Hematopoietic multipotent progenitor cell treated with erythropoietin and hydrocortisone succinate and interleukin-3 and kit ligand, for 6 days (in vitro differentiated cells): ENCODE data around the gene MELK.
A peak's percentile ranks its signal among the peaks of the same experiment; 100 is the strongest.

Source experiments
- DNase-seq: peaks from one replicate; pipeline ENCODE4 v3.0.0-alpha.2; 2015

The MELK gene

DNA sequence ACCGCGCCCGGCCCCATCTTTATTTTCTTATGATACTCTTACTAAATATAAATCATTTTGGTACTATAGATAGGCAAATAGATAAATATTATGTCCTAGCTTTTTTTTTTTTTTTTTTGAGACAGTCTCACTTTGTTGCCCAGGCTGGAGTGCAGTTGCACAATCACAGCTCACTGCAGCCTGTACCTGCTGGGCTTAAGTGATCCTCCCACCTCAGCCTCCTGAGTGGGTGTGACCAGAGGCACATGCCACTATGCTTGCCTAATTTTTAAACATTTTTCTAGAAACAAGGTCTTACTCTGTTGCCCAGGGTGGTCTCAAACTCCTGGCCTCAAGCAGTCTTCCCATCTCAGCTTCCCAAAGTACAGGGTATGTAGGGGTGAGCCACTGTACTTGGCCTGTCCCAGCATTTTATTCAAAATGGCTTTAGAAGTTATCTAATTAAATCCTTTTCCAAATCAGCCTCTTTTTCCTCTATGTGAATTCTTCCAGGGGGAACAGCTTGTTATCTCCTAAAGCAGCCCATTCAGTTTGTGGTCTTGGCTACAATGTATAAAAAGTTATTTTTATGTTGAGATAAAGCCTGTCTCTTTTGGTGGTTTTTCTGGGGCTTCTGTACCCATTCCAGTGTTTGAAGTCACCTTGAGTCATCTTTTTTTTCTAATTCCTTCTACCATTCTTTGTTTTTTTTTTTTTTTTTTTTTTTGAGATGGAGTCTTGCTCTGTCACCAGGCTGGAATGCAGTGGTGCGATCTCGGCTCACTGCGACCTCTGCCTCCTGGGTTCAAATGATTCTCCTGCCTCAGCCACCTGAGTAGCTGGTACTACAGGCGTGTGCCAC lies 12.1 kb downstream of the MELK start:
- peak; percentile 79 for DNase-seq

DNA sequence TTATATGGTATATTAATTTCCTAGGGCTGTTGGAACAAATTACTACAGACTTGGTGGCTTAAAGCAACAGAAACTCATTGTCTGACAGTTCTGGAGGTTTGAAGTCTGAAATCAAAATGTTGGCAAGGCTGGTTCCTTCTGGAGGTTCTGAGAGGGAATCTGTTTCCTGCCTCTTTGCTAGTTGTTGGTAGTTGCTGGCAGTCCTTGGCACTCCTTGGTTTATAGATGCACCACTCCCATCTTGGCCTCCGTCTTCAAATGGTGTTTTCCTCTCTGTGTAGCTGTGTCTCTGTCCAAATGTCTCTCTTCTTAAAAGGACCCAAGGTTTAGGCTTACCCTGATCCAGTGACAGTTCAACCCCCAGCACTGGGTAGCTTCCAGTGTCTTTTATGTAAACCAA lies 17.5 kb downstream of the MELK start:
- no peak for DNase-seq

DNA sequence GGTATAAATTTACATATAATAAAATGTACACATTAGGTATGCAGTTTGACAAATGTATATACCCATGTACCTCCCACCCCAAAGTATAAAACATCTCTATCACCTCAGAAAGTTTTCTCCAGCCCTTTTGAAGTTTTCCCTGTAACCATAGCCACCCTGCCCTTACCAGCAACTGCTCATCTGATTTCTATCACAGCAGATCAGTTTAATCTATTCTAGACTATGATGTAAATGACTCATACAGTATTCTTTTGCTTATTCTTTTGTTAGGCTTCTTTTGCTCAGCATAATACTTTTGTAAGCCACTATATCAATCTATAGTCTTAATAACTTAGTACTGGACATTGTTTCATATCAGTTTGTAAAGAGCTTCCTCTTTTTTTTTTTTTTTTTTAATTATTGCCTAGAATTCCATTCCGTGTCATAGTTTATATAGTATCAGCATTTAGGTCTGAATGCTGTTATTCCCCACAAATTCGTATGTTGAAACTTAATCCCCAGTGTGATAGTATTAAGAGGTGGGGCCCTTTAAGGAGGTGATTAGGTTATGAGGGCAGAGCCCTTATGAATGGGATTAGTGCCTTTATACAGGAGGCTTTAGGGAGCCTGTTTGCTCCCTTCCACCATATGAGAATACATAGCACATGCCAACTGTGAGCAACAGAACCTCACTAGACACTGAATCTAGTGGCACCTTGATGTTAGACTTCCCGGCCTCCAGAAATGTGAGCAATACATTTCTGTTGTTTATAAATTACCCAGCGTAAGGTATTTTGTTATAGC lies 20.3 kb downstream of the MELK start:
- DNase-seq: no peak

DNA sequence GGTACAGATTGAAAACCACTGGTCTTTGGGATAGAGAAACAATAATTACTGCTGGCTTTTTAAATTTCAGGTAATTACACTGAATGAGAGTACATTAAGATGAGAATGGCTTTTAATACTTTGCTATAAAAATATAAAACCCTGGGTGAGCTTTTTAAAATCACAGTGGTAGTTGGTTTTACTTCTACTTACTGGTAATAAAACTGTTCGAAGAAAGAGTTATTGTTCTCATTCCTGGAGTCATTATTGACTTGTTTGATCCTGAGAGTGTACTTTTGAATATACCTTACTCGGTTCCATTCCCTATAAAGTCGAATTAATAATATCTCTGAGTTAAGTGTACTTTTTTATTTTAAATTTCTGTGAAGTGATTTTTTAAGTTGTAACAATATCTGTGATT lies 21.5 kb downstream of the MELK start:
- no peak for DNase-seq

DNA sequence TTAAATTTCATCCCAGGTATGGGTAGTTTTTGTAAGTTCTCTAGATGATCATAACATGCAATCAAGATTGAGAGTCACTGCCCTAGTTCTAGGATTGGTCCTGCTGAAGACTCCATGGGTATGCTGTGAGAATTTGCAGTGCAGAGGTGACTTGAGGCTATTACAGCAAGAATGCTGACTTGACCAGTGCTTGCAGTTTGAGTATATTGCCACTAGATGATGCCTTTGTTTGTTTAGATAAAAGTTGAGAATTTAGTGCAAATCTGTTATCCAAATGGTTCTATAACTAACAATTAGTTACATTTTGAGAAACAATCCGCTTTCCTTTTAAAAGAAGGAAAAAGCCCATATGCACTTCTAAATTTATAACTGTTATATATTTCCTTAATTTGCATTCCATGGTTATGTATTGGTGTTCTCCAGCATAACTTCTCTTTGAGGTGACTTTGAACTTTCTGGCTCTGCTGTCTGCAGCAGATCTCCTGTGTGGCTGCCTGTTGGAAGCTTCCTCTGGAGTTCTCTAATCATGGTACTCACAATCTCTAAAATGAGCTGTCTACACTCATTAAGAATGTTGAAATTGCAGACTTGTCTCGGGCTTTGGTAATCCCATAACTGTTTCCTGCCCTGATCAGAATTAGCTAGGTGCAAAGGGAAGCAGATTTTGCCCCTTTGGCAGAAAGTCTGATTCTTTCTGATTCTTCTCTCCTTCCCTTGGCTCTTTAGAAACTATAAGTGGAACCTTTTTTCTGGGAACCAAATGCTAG lies 24.9 kb downstream of the MELK start:
- peak; percentile 70 for DNase-seq

DNA sequence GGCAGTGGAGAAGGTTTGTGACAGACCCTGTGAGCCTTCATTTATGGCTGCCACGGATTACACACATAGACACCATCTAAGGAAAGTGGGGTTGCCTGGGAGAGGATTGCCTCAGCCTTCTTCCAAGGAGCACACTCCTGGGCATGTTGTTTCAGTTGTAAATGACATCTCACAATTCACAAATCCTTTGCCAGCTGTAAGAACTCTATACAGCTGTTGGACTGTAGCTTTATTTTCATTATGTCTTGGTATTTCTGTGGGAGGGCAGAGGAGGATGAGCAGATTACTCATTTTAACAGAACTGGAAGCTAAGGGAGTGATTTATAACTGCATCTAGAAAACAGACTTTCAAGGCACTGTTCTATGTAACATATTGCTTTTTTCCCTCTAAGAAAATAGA lies 25.6 kb downstream of the MELK start:
- no peak for DNase-seq

DNA sequence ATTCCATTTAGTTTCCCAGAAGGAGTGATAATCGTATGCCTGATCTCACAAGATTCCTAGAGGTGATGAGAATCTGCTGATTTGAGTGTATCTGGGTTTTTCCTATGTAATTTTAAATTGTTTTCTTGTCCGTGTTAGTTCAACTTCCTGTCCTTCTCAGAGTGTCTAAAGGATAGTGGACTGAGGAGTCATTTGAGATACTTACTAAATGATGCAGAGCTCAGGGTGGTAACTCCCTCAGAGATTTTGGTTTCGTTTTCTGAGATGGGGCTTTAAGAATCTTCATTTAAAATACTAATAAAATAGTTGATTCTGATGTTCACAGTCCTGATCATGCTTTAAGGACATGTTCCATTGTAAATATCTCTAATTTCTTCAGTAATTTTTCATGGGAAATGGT lies 30.3 kb downstream of the MELK start:
- no peak for DNase-seq

DNA sequence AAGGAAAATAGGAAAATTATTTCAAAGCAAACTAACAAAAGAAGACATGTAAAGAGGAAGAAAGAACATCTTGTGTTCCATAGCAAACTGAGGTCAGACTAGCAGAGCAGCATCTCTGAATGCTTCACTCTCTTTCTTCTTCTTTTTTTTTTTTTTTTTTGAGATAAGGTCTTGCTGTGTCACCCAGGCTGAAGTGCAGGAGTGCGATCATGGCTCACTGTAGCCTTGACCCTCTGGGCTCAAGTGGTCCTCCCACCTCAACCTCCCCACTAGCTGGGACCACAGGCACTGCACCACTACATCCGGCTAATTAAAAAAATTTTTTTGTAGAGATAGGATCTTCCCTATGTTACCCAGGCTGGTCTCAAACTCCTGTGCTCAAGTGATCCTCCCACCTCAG lies 36.6 kb downstream of the MELK start:
- peak; percentile 22 for DNase-seq

DNA sequence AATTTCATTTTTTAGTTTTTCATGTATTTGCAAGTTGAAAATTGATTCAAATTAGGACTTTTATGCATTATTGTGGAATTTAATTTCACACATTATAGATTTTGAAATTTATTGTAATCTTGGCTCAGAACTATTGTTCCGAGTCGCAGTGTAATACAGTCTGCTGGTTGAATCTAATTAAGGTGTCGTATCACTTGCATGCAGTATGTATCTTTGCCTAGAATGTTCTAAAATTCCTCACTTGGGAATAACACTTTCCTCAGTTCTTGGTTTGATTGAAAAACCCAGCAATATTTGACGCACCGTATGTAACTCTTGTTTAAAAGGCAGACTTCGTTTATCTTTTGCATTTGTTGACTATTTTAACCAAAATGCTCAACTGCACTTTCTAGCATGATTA lies 49.4 kb downstream of the MELK start:
- no peak for DNase-seq

DNA sequence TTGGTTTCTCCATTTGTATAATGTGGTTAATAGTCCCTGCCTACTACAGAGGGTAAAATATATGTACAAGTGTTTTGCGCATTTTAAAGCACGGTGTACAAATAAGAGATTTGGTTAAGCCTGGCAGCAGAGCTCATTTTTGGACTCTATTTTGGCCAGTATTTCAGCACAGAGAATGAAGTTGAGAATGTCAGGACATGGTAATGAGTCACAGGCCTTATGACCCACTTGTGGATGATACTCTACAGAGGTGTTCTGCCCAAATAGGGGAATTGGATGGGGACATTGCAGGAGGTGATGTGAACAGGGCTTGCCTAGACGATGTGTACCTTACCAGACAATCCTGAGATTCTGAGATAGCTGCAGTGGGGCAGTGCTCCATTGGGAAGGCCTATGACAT lies 50.6 kb downstream of the MELK start:
- no peak for DNase-seq

DNA sequence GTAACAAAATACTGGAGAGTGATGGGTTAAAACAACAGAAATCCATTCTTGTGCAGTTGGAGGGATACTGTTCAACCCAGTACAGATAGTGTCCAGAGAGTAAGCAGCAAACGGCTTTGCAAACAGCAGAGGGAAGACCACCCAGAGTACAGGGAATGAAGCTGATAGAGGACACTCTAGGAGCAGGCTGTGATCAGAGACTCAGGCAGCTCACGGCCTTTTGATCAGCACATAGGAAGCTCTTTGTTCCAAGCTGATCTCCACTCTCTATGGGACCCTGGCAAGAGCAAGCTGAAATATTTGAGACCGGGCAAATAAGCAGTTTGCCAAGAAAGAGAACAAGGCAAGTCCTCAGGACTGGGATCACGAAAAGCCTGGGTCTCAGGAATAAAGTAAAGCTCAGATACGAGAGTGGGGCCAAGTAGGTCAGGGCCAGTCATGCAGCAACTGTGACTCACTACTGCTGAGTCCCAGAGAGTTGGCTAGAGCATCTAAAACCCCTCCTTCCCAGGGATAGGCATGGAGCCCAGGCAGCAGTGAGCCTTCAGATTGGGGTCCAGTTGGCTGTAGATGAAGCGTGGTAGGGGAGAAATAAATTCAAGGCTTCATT lies 52.4 kb downstream of the MELK start:
- DNase-seq: no peak

DNA sequence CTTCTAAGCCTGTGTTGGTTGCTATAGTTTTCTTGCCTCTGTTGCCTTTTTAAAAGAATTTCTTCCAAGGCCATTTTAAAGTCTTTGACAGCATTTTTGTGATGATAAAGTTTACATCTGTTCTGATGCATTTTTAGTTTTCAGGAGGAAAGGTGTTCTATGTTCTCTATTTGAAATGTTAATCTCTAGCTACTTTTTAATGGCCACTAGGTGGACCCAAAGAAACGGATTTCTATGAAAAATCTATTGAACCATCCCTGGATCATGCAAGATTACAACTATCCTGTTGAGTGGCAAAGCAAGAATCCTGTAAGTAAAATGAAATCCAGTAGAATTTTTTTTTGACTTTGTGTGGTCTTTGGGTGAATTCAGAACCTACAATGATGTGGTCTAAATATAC lies 60.2 kb downstream of the MELK start:
- peak; percentile 75 for DNase-seq

DNA sequence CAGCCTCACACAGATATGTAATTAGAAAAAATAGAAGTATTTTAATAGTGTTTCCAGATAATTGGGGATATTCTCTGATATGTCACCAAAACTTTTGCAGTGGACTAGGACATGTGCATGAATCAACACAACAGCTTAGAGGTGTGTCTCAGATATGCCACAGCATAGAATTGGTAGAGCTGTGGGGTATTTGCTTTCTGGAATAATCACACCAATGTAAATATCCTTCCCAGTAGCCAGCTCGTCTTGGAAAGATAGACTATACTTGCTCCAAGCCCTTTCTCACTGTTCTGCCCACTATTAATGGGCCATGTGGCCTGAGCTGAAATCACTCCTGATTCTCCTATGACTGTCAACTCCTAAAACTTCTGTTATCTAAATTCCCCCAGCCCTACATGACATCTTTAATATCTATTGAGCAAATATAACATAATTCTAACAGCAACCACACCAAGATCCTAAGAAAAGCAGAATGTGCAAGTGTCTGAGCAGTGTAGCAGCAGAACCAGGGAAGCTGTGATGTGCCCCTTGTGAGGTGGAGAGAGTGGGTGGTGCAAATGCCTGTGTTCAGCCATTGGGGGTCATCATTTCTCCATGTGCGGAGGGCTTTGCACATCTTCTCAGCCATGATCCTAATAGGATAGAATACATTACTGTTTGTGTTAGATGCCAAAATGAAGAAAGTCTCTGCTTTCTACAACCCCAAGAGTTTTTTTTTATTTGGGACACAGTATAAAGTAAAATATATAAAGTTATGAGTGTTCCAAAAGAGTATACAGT lies 65.0 kb downstream of the MELK start:
- peak; percentile 21 for DNase-seq

DNA sequence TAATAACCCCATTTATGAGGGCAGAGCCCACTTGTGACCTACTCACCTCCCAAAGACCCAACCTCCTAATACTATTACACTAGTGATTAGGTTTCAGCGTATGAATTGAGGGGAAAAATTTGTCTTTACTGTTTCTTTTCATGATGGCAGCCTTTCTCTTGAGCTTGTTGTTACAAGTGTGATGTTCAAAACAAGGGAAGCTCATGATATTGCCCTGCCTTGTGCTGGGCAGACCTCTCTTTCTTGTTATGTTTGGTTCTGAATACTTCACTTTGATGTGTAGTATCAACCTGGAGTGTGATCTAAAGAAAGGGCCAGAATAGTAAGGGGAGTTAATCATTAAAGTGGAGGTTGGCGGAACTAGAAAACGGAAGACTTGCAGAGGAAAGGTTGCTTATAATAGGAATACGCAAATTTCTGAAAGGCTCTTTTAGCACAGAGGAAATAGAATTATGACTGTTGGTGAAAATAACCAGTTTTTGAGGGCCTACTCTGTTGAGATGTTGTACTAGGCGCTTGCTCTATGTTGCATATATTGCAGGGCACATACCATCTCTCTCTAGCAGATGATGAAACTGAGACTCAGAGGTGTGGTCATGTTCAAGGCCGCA lies 68.2 kb downstream of the MELK start:
- DNase-seq: no peak

DNA sequence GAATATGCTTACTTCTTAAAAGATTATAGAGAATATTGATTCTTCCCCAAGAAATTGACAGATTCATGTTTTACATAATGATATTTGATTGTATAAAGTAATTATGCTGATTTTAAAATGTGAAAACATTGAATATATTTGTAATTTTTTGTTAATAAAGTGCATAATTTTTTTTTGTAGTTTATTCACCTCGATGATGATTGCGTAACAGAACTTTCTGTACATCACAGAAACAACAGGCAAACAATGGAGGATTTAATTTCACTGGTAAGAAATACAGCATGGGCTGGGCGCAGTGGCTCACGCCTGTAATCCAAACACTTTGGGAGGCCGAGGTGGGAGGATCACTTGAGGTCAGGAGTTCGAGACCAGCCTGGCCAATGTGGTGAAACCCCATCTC lies 70.1 kb downstream of the MELK start:
- no peak for DNase-seq

DNA sequence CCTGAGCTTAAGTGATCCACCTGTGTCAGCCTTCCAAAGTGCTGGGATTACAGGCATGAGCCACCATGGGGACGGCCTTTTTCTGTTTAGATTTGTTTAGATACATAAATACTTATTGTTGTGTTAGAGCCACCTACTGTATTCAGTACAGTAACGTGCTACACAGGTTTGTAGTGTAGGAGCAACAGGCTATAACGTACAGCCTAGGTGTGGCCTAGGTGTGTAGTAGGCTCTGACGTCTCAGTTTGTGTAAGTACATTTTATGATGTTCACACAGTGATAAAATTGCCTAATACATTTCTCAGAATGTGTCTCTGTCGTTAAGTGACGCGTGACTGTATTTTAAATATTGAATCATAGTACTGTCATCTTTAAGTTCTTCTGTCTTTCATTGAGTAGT lies 84.1 kb downstream of the MELK start:
- no peak for DNase-seq

DNA sequence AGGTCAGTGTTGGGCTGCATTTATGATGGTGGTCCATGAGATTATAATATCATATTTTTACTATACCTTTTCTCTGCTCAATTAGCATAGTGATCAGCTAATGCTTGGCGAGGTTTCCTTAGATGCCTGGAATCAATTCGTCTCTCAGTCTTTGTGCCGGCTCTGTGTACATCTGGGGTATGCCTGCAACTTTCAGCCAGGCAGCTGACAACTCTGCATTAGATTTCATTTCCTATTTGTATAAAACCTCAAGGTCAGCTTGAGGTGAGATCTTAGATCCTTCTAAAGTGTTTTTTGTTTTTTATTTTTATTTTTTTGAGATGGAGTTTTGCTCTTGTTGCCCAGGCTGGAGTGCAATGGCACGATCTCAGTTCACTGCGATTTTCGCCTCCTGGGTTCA lies 86.8 kb downstream of the MELK start:
- DNase-seq: no peak

DNA sequence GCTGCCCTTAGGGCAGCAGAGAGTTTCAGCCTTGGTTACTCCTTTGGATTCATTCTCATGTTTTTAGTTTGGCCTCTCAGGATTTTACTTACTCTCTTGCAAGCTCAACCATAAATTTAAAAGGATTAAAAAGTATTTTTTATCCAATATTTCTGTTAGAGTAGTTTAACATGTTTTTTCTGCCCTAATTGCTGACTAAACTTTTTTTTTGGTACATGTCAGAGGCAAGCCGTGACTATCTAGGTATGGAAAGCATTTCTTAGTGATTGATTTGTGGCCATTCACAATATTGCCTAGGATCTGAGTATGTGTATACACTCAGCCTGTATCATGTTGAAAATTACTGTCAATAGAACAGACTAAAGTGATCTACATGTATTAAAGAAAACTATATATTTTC lies 92.1 kb downstream of the MELK start:
- no peak for DNase-seq

DNA sequence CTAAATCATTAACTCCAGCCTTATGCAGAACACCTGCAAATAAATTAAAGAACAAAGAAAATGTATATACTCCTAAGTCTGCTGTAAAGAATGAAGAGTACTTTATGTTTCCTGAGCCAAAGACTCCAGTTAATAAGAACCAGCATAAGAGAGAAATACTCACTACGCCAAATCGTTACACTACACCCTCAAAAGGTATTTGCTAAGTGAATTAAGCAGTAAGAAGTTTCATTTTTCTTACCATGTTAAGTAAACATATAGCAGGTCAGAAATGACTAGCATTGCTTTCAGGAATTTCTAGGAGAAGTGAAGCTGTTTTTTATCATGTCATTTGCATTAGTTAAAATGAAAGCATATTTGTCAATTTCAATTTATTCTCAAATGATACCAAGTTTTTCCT lies 92.7 kb downstream of the MELK start:
- DNase-seq: no peak

DNA sequence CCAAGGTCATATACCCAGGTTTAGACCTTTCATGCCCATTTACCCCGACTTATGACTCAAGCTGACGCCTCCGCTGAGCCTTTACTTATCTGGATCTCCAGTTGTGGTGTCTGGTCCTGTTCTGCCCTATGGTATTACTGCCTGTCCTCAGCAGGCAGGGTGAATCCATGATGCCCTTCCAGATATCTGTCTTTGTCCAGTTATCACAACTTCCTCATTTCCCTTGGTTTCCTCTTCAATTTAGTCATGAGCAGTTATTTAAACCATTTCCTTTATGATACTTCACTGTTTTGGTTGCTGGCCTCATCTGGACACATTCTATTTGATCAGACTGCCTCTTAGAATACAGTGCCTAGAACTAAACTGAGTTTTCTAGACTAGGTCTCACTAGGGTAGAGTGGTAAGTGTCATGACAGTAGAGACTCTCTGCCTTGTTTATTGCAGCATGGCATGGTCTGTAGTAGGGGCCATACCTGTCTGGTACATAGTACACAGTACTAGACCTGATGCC lies 93.3 kb downstream of the MELK start:
- DNase-seq: peak; percentile 87

DNA sequence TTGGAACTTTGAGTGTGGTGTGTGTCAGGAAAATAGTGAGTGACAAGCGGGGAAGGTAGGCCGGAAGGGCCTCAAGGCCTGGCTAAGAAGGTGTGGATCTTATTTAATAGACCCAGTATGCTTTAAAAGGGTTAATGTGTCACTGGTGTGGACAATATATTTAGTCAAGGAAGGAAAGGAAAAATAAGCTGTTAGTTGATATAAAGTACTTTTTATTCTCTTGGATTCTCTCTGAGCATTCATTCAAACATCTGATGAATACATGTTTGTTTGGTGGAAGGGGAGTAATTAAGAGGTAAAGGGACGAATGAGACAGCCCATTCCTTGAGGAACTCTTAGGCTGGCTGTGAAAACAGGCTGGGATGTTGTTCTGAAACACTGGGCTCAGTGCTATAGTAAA lies 98.9 kb downstream of the MELK start:
- no peak for DNase-seq

DNA sequence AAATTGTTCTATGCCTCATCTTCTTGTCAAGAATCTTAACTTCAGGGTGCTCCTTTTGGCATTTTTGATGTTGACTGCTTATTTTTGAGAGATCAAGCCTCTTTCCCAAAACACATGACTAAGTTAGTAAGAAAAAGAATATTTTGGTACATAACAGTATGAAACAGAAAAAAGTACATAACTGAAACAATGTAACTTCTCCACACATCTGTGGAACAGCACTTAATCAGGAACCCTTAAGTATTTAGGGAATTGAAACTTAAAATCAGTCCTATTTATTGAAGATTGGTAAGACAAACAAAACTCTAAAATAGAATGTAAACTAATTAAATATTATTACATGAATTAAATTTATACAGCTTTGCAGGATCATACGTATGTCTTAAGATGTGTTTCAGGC lies 103.4 kb downstream of the MELK start:
- DNase-seq: no peak
